Measurements from ENCODE around the gene M6PR. TPM values are rescaled to one million over a fixed set of nuclear protein-coding genes. Genes with fewer than 3 reads are reported as not detected.

M6PR gene
- total RNA-seq: 100 to 1,000 TPM in 1 of 4 donors, 10 to 100 TPM in 3; 45.9 to 128 (median 75.4) TPM

- Histone ChIP-seq H3K4me3 (peak within 1 kb of the TSS; percentile 89 to 91), H3K27ac (peak within 1 kb of the TSS; percentile 100), H3K27me3 (no peaks in the 10 kb centered on the region), H3K36me3 (no peaks in the 10 kb centered on the region), H3K9me3 (no peaks in the 10 kb centered on the region), H3K4me1 (peaks cover 0 to 10% of the 10 kb centered on the region in 2 donors)
- TF ChIP-seq, protein P1, sequence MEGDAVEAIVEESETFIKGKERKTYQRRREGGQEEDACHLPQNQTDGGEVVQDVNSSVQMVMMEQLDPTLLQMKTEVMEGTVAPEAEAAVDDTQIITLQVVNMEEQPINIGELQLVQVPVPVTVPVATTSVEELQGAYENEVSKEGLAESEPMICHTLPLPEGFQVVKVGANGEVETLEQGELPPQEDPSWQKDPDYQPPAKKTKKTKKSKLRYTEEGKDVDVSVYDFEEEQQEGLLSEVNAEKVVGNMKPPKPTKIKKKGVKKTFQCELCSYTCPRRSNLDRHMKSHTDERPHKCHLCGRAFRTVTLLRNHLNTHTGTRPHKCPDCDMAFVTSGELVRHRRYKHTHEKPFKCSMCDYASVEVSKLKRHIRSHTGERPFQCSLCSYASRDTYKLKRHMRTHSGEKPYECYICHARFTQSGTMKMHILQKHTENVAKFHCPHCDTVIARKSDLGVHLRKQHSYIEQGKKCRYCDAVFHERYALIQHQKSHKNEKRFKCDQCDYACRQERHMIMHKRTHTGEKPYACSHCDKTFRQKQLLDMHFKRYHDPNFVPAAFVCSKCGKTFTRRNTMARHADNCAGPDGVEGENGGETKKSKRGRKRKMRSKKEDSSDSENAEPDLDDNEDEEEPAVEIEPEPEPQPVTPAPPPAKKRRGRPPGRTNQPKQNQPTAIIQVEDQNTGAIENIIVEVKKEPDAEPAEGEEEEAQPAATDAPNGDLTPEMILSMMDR (IDR thresholded peaks at IDR 0.05): peak; percentile 32 to 70 (median 66)
- TF ChIP-seq POLR2A (IDR thresholded peaks at IDR 0.05): peak; percentile 55 to 71
- intact Hi-C loops (cut with DNase I; ENCODE audit: low total_unique reads): no loop called here
- DNase-seq: peak; percentile 91 to 94
Observed at GRCh38 chr12:8949342-8950220, at the start of gene M6PR. Gene M6PR (minus strand): TSS chr12:8949645. CDS start chr12:8946404, 3,241 bp downstream.

DNA sequence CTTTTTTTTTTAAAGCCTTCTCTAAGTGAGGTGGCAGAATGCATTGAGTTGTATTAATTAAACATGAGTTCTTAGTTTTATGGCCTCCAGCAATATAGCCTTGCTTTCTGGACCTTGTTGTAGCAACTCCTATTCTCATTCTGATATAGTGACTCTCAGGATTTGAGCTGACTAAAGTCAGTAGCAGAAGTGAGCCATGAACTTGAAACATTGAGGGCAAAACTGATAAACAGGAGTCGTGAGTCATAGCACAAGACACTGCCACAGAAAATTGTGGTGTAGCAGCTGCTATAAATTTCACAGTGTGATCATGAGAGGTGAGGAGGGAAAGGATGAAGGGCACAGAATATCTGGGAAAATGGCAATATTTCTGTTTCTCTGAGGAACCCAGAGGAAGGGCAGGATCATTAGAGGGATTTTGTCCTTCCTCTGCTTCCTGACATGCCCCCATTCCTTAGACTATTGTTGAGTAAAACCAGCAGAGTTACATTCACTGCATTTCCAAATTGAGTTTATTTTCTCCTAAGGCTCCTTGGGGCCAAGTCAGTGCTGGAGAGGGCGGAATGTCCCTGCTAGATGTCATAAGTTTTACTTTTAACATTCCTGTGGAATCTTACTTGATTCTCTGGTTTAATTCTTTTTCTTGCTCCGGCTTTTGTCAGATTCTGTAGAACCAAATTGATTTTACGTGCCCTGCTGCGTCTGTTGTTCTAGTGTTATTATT is 47.4 kb upstream of the M6PR start:
- Histone ChIP-seq H3K27ac (no peak overlapping the region), H3K9me3 (no peaks in the 10 kb centered on the region), H3K36me3 (no peaks in the 10 kb centered on the region), H3K4me3 (no peak overlapping the region), H3K27me3 (no peaks in the 10 kb centered on the region), H3K4me1 (no peaks in the 10 kb centered on the region)
- intact Hi-C loops (cut with DNase I; ENCODE audit: low total_unique reads): no loop called here
- TF ChIP-seq, protein P1 (IDR thresholded peaks at IDR 0.05): no peak
- no peak for TF ChIP-seq POLR2A (IDR thresholded peaks at IDR 0.05)
- DNase-seq: no peak

- TF ChIP-seq, protein P1 (IDR thresholded peaks at IDR 0.05): no peak
- TF ChIP-seq POLR2A (IDR thresholded peaks at IDR 0.05): no peak
- intact Hi-C loops (cut with DNase I; ENCODE audit: low total_unique reads): no loop called here
- H3K36me3 ChIP-seq: no peaks in the 10 kb centered on the region
Observed at GRCh38 chr12:8995021-8995775, 45.8 kb upstream of the M6PR start.

DNA sequence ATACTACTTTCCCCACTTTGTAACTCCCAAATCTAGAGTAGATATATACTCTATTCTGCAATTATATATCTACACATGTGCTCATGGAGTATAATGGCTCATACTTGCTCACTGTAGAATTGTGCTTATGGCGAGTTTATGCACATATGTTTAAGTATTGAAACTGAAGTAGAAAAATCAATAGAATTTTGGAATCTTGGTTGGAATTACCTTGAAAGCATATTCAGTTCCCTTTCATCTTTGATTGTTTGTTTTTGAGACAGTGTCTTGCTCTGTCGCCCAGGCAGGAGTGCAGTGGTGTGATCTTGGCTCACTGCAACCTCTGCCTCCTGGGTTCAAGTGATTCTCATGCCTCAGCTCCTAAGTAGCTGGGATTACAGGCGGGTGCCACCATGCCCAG is 44.4 kb upstream of the M6PR start:
- Histone ChIP-seq H3K4me1 (no peaks in the 10 kb centered on the region), H3K36me3 (no peaks in the 10 kb centered on the region), H3K4me3 (no peak overlapping the region), H3K9me3 (no peaks in the 10 kb centered on the region), H3K27me3 (no peaks in the 10 kb centered on the region), H3K27ac (no peak overlapping the region)
- no peak for TF ChIP-seq POLR2A (IDR thresholded peaks at IDR 0.05)
- TF ChIP-seq, protein P1 (IDR thresholded peaks at IDR 0.05): no peak
- intact Hi-C loops (cut with DNase I; ENCODE audit: low total_unique reads): no loop called here
- no peak for DNase-seq

More at GRCh38 chr12:8995021-8995775, 45.8 kb upstream of the M6PR start:
- no peak for DNase-seq
- H3K27me3 ChIP-seq: no peaks in the 10 kb centered on the region
- no peaks in the 10 kb centered on the region for H3K9me3 ChIP-seq
- no peak overlapping the region for H3K27ac ChIP-seq
- H3K4me3 ChIP-seq: no peak overlapping the region
- H3K4me1 ChIP-seq: no peaks in the 10 kb centered on the region

Measured in uterus (tissue), 4 donors.